Frontal cortex (tissue), 4 donors: ENCODE measurements around the gene CASP10. TPM values are rescaled to one million over a fixed set of nuclear protein-coding genes. Genes with fewer than 3 reads are reported as not detected.

Experiments
- DNase-seq, 2 donors: peaks; one replicate each; pipeline ENCODE4 v3.0.0; 2012; ENCODE audit warnings: low spot score in 2 of 2
- FAIRE-seq: peaks from 2 replicates; lab custom pipeline; 2012; peaks lifted over from hg19 to GRCh38; lab: Jason Lieb, UNC
- total RNA-seq: library from RNA; depleted of rRNA; stranded (reverse); fragments of >200 nt; gene quantifications from one replicate; pipeline ENCODE4 v1.2.3, GENCODE V29; 2014
- donor health status: control.
- donor health status: control.
- donor health status: control.

CASP10 gene
- total RNA-seq, 1 donor from 2014 or later = 2.4 TPM

DNA sequence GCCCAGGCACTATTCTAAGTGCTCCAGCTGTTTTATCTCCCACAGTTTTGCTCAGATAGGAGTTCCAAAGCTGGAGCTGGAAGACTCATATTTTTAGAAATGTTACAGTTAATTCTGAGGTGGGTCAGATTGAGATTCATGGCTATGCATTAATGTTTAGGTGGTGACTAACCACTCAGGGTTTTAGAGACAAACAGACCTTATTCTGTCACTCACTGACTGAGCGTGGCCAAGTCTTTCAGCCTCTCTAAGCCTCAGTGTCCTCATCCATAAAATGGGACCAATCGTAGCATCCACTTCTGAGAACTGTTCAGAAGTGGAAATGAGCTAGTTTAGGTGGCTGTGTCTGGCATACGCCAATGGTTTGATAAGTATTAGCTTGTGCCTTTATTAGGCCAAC, 73.1 kb downstream of the CASP10 start:
- FAIRE-seq (no peak), DNase-seq (no peak)

DNA sequence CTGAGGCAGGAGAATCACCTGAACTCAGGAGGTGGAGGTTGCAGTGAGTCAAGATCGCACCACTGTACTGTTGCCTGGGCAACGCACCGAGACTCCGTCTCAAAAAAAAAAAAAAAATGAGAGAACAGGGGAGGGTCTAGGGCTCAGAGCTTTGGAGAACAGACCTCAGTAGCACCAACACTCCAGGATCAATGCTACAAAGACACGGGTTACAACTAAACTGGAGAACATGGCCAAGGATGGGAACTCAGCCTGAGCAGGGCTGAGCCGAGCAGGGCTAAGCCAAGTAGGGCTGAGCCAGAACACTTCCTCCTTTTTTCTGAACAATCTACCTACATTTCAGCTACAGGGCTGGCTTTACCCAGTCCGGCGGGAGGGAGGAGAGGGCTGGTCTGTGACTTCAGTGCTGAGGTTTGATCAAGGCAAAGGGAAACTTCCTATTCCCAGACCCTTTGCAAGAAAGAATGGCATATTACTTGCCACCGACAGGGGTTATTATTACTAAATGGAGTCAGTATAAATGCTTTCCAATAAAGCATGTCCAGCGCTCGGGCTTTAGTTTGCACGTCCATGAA, 74.5 kb downstream of the CASP10 start:
- DNase-seq = no peak
- FAIRE-seq = no peak

- peak in 1 of 2 donors; percentile 43 for DNase-seq
- no peak for FAIRE-seq
Observed at GRCh38 chr2:201257956-201258665, 75.2 kb downstream of the CASP10 start.

- no peak for FAIRE-seq
Observed at GRCh38 chr2:201258666-201259615, 76.0 kb downstream of the CASP10 start.

DNA sequence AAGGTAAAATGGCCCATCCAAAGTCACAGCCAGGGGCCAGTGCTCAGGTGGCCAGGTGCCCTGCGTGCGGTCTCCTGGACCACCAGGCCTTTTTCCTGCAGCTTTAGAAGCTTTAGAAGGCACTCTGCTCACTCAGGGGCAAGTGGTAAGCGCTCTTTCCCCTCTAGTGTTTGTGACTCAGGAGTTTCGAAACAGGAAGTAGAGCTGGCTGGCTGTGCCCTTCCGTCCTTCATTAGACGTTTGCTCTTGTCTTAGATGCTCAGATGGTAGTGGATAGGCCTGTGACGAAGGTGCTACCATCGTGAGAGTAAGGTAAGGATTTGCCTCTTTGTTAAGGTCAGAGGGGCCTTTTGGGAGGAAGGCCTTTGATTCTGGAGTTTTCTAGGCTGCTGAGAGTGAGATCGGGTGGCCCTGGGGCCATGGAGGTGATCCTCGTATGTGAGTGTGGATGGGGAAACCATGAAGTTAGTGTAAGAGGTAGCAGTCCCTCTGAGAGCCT, 77.4 kb downstream of the CASP10 start, which contains the start of gene CASP8:
Gene CASP8, plus strand, starts transcription at position 235 of the 499 bp plus-strand sequence. CDS start 5,951 bp downstream, outside the sequence.
- DNase-seq (no peak), FAIRE-seq (no peak)

More at GRCh38 chr2:201258666-201259615, 76.0 kb downstream of the CASP10 start:
- no peak for DNase-seq

DNA sequence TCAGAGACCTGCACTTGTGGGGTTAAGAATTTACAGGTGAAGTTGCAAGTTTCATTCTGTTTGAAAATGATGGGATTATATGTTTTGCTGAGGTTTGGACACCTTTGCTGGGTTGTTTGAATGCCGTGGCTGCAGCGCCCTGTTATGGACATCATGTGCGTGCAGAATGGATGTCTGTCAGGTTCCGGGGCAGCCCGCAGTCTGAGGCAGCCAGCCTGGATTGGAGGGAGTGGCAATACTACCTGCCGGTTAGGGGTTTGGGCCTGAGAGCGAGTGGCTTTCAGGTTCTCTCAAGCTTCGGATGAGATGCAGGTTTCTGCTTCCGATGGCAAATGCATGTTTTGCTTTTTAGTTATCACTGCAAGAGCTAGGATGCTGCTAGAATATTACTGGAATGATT, 78.5 kb downstream of the CASP10 start:
- no peak for FAIRE-seq
- no peak for DNase-seq

- no peak for DNase-seq
- no peak for FAIRE-seq
Observed at GRCh38 chr2:201261906-201262305, 79.0 kb downstream of the CASP10 start.

DNA sequence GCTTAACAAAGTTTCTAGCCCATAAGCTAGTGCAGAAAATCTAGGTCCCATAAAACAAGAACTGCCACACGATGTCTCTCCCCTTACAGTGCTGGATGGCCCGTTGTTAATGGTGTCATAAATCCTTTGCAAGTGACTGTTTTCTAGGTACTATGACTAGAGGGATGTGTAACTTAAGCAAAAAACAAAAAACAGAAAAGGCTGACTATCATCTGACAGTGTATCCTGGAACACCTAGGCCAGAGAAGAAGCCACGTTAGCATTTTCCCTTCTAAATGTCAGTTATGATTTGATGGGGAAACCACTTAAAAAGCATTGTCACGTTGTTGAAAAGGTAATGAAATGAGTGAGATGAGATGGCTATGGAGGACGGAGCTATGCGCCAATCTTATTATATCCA, 79.8 kb downstream of the CASP10 start:
- DNase-seq (no peak), FAIRE-seq (no peak)

DNA sequence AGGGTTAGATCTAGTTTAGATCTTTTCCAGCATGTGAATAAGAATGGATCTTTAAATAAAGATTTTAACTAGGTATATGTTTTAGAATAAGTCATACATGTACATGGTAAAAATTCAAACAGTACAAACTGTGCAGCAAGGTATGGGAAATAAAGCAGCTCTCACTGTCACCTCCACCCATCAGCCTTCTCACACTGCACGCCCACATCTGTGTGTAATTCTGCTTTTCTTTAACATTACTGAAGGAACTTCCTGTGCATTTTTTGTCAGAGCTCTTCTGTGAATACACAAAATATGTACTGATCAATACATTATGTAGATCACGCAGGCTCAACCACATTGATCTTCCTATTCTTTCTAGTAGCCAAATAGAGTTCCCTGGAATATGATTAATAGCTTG, 80.8 kb downstream of the CASP10 start:
- DNase-seq (no peak), FAIRE-seq (no peak)

- FAIRE-seq (no peak), DNase-seq (no peak)
Observed at GRCh38 chr2:201264472-201265173, 81.7 kb downstream of the CASP10 start.

- no peak for FAIRE-seq
- DNase-seq = no peak
Observed at GRCh38 chr2:201266629-201267028, 83.7 kb downstream of the CASP10 start.

GRCh38 chr2:201267278-201268030, 84.5 kb downstream of the CASP10 start:
- FAIRE-seq (no peak), DNase-seq (no peak)

GRCh38 chr2:201269764-201270163, 86.8 kb downstream of the CASP10 start:
- FAIRE-seq = no peak
- DNase-seq = no peak

GRCh38 chr2:201270293-201271001, 87.5 kb downstream of the CASP10 start:
- FAIRE-seq = no peak
- no peak for DNase-seq

GRCh38 chr2:201271917-201272316, 89.0 kb downstream of the CASP10 start:
- DNase-seq (no peak), FAIRE-seq (no peak)

- FAIRE-seq = no peak
Observed at GRCh38 chr2:201273330-201273983, 90.5 kb downstream of the CASP10 start.

DNA sequence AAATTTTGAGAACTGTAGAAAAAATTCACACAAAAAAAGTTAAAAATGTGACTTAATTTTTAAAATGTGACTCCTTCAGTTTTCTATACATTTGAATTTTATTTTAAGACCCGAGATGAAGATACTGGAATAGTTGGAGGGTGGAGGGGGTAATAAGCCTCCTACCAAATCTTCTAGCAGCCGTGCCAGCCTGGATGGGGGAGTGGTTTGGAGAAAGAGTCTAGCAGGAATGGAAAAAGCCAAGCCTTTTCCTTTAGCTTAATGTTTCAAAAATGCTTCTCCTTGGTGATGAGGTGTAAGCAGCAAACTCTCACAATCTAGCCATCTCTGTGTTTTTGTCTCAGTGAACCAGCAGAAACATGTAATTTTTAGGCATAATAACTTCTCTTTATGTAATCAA, 92.1 kb downstream of the CASP10 start:
- no peak for FAIRE-seq
- DNase-seq = no peak

More at GRCh38 chr2:201273330-201273983, 90.5 kb downstream of the CASP10 start:
- DNase-seq = no peak

- FAIRE-seq = no peak
Observed at GRCh38 chr2:201275990-201276389, 93.0 kb downstream of the CASP10 start.

More at GRCh38 chr2:201275990-201276389, 93.0 kb downstream of the CASP10 start:
- DNase-seq = no peak
